ENCODE results near the gene HMX1.

HMX1 gene

GRCh38 chr4:8835521-8836365, 35.9 kb downstream of the HMX1 start:
- H3K9me3 Mint-ChIP-seq, result no peaks in the 10 kb centered on the region
- H3K27ac Mint-ChIP-seq, result no peak overlapping the region
- no peak overlapping the region for H3K4me3 Mint-ChIP-seq
- H3K4me1 Mint-ChIP-seq, result no peaks in the 10 kb centered on the region
- no peaks in the 10 kb centered on the region for H3K36me3 Mint-ChIP-seq
- peaks cover 2% of the 10 kb centered on the region for H3K27me3 Mint-ChIP-seq

GRCh38 chr4:8834681-8835220, 36.9 kb downstream of the HMX1 start:
- H3K27me3 Mint-ChIP-seq, result peaks cover 2% of the 10 kb centered on the region
- H3K4me1 Mint-ChIP-seq, result no peaks in the 10 kb centered on the region
- H3K27ac Mint-ChIP-seq, result no peak overlapping the region
- no peaks in the 10 kb centered on the region for H3K9me3 Mint-ChIP-seq
- no peaks in the 10 kb centered on the region for H3K36me3 Mint-ChIP-seq
- H3K4me3 Mint-ChIP-seq, result no peak overlapping the region

- no peaks in the 10 kb centered on the region for H3K4me1 Mint-ChIP-seq
- H3K36me3 Mint-ChIP-seq, result no peaks in the 10 kb centered on the region
- no peaks in the 10 kb centered on the region for H3K27me3 Mint-ChIP-seq
- no peak overlapping the region for H3K27ac Mint-ChIP-seq
- H3K4me3 Mint-ChIP-seq, result no peak overlapping the region
- H3K9me3 Mint-ChIP-seq, result peaks cover 6% of the 10 kb centered on the region
Observed at GRCh38 chr4:8832113-8832915, 39.3 kb downstream of the HMX1 start.

GRCh38 chr4:8831221-8832112, 40.2 kb downstream of the HMX1 start:
- H3K9me3 Mint-ChIP-seq, result peaks cover 10% of the 10 kb centered on the region
- no peak overlapping the region for H3K4me3 Mint-ChIP-seq
- H3K27ac Mint-ChIP-seq, result no peak overlapping the region
- no peaks in the 10 kb centered on the region for H3K27me3 Mint-ChIP-seq
- H3K4me1 Mint-ChIP-seq, result no peaks in the 10 kb centered on the region
- no peaks in the 10 kb centered on the region for H3K36me3 Mint-ChIP-seq

GRCh38 chr4:8830611-8831200, 40.9 kb downstream of the HMX1 start:
- Mint-ChIP-seq H3K36me3 (no peaks in the 10 kb centered on the region), H3K27me3 (no peaks in the 10 kb centered on the region), H3K9me3 (peaks cover 10% of the 10 kb centered on the region), H3K27ac (no peak overlapping the region), H3K4me1 (no peaks in the 10 kb centered on the region), H3K4me3 (no peak overlapping the region)

- Mint-ChIP-seq H3K4me3 (no peak overlapping the region), H3K4me1 (no peaks in the 10 kb centered on the region), H3K9me3 (peaks cover 10% of the 10 kb centered on the region)
Observed at GRCh38 chr4:8830056-8830455, 41.6 kb downstream of the HMX1 start.

GRCh38 chr4:8829584-8829983, 42.1 kb downstream of the HMX1 start:
- H3K27ac Mint-ChIP-seq, result no peak overlapping the region
- H3K4me1 Mint-ChIP-seq, result no peaks in the 10 kb centered on the region
- H3K36me3 Mint-ChIP-seq, result no peaks in the 10 kb centered on the region
- peaks cover 10% of the 10 kb centered on the region for H3K9me3 Mint-ChIP-seq
- H3K4me3 Mint-ChIP-seq, result no peak overlapping the region
- H3K27me3 Mint-ChIP-seq, result no peaks in the 10 kb centered on the region

More at GRCh38 chr4:8830056-8830455, 41.6 kb downstream of the HMX1 start:
- no peaks in the 10 kb centered on the region for H3K36me3 Mint-ChIP-seq
- no peak overlapping the region for H3K27ac Mint-ChIP-seq
- H3K27me3 Mint-ChIP-seq, result no peaks in the 10 kb centered on the region

- Mint-ChIP-seq H3K4me1 (no peaks in the 10 kb centered on the region), H3K27me3 (no peaks in the 10 kb centered on the region), H3K9me3 (peaks cover 10% of the 10 kb centered on the region), H3K4me3 (no peak overlapping the region), H3K27ac (no peak overlapping the region), H3K36me3 (no peaks in the 10 kb centered on the region)
Observed at GRCh38 chr4:8828869-8829268, 42.8 kb downstream of the HMX1 start.

- Mint-ChIP-seq H3K9me3 (no peaks in the 10 kb centered on the region), H3K4me3 (no peak overlapping the region)
Observed at GRCh38 chr4:8821151-8821950, 50.3 kb downstream of the HMX1 start.

GRCh38 chr4:8820178-8821102, 51.2 kb downstream of the HMX1 start:
- Mint-ChIP-seq H3K36me3 (no peaks in the 10 kb centered on the region), H3K4me1 (no peaks in the 10 kb centered on the region), H3K4me3 (no peak overlapping the region), H3K27ac (no peak overlapping the region), H3K27me3 (peaks cover 13% of the 10 kb centered on the region), H3K9me3 (no peaks in the 10 kb centered on the region)

More at GRCh38 chr4:8821151-8821950, 50.3 kb downstream of the HMX1 start:
- H3K27ac Mint-ChIP-seq, result no peak overlapping the region
- H3K4me1 Mint-ChIP-seq, result no peaks in the 10 kb centered on the region
- no peaks in the 10 kb centered on the region for H3K36me3 Mint-ChIP-seq
- H3K27me3 Mint-ChIP-seq, result peaks cover 13% of the 10 kb centered on the region

GRCh38 chr4:8819473-8820177, 52.0 kb downstream of the HMX1 start:
- Mint-ChIP-seq H3K36me3 (no peaks in the 10 kb centered on the region), H3K27me3 (peaks cover 13% of the 10 kb centered on the region), H3K27ac (no peak overlapping the region), H3K4me1 (no peaks in the 10 kb centered on the region), H3K4me3 (no peak overlapping the region), H3K9me3 (no peaks in the 10 kb centered on the region)

GRCh38 chr4:8819019-8819418, 52.6 kb downstream of the HMX1 start:
- no peaks in the 10 kb centered on the region for H3K4me1 Mint-ChIP-seq
- no peak overlapping the region for H3K4me3 Mint-ChIP-seq
- no peaks in the 10 kb centered on the region for H3K36me3 Mint-ChIP-seq
- H3K27me3 Mint-ChIP-seq, result peaks cover 13% of the 10 kb centered on the region
- no peaks in the 10 kb centered on the region for H3K9me3 Mint-ChIP-seq
- H3K27ac Mint-ChIP-seq, result no peak overlapping the region

Data from activated naive CD4-positive, alpha-beta T cell treated with anti-CD3 and anti-CD28 coated beads, Interleukin-2, amount 50 U/mL, for 24 hours (primary cell).